GM12891 (cell line): ENCODE measurements around the gene PON2.

Experiments used
- PAX5 ChIP-seq: IDR thresholded peaks from 2 replicates; pipeline ENCODE4 v1.6.1; 2011; ENCODE audit warnings: low read length, moderate library complexity, mild to moderate bottlenecking; ENCODE audit not compliant: insufficient read depth, severe bottlenecking
- POLR2A ChIP-seq: IDR thresholded peaks from 2 replicates; pipeline ENCODE4 v1.6.1; 2011; ENCODE audit warnings: low read depth, low read length, control low read depth
- POLR2AphosphoS5 ChIP-seq: IDR thresholded peaks from 2 replicates; pipeline ENCODE4 v1.6.1; 2011; ENCODE audit warnings: low read depth, low read length, control low read depth
- SPI1 ChIP-seq: IDR thresholded peaks from 2 replicates; pipeline ENCODE4 v1.6.1; 2011; ENCODE audit warnings: low read depth, low read length, control low read depth
- TAF1 ChIP-seq: IDR thresholded peaks from 2 replicates; pipeline ENCODE4 v1.6.1; 2011; ENCODE audit warnings: low read depth, low read length, control low read depth

- TF ChIP-seq POLR2AphosphoS5 (no peak), POLR2A (no peak), TAF1 (no peak), SPI1 (no peak), PAX5 (no peak)
Observed at GRCh38 chr7:95394370-95394769, 40.5 kb downstream of the PON2 start.
